Loucy (cell line): ENCODE results near the gene WDR31.

ENCODE experiments used
- H2AFZ ChIP-seq: fragments of 200-600 bp; sonication (generic); 2 replicates; pipeline ENCODE4 v1.6.0; 2016; ENCODE audit warnings: antibody characterized with exemption, mild to moderate bottlenecking, low read length, moderate library complexity
- H3F3A ChIP-seq: fragments of 200-600 bp; 2 replicates; pipeline ENCODE4 v1.6.0; 2016; ENCODE audit warnings: antibody characterized with exemption, low read depth, mild to moderate bottlenecking
- H3K27me3 ChIP-seq: fragments of 200-600 bp; sonication (generic); 2 replicates; pipeline ENCODE4 v1.6.1; 2014; ENCODE audit warnings: low read length, mild to moderate bottlenecking; ENCODE audit not compliant: insufficient read depth, poor library complexity, severe bottlenecking
- H3K36me3 ChIP-seq: fragments of 200-600 bp; sonication (generic); 2 replicates; pipeline ENCODE4 v1.6.1; 2016; ENCODE audit warnings: low read length; ENCODE audit not compliant: insufficient read depth
- H3K4me1 ChIP-seq: fragments of 200-600 bp; sonication (generic); 2 replicates; pipeline ENCODE4 v1.5.1; 2014; ENCODE audit warnings: low read length, mild to moderate bottlenecking; ENCODE audit not compliant: insufficient read depth, poor library complexity, severe bottlenecking
- H3K4me2 ChIP-seq: fragments of 200-600 bp; sonication (generic); 2 replicates; pipeline ENCODE4 v1.6.0; 2014; ENCODE audit warnings: antibody characterized with exemption, low read length, low read depth, mild to moderate bottlenecking; ENCODE audit not compliant: poor library complexity, severe bottlenecking
- H3K4me3 ChIP-seq: fragments of 200-600 bp; sonication (generic); 2 replicates; pipeline ENCODE4 v1.5.1; 2014; ENCODE audit warnings: low read length, mild to moderate bottlenecking, mixed read lengths; ENCODE audit not compliant: poor library complexity, severe bottlenecking
- H3K79me2 ChIP-seq: fragments of 200-600 bp; sonication (generic); 2 replicates; pipeline ENCODE4 v1.6.1; 2014; ENCODE audit warnings: low read length; ENCODE audit not compliant: insufficient read depth
- H3K9ac ChIP-seq: fragments of 200-600 bp; sonication (generic); 2 replicates; pipeline ENCODE4 v1.6.0; 2014; ENCODE audit warnings: mild to moderate bottlenecking, low read depth, low read length, moderate library complexity; ENCODE audit not compliant: poor library complexity, severe bottlenecking
- H3K9me2 ChIP-seq: fragments of 200-600 bp; sonication (generic); replicated peaks from 2 replicates; pipeline ENCODE4 v1.6.1; 2016; ENCODE audit warnings: low read depth, low read length, mixed read lengths
- H3K9me3 ChIP-seq: fragments of 200-600 bp; sonication (generic); 2 replicates; pipeline ENCODE4 v1.6.1; 2014; ENCODE audit warnings: mild to moderate bottlenecking, antibody characterized with exemption, low read length, low read depth; ENCODE audit not compliant: insufficient read depth
- H4K20me1 ChIP-seq: fragments of 200-600 bp; sonication (generic); 2 replicates; pipeline ENCODE4 v1.6.0; 2014; ENCODE audit warnings: antibody characterized with exemption, low read length, mild to moderate bottlenecking; ENCODE audit not compliant: insufficient read depth, poor library complexity, severe bottlenecking
- EZH2phosphoT487 ChIP-seq: fragments of 200-600 bp; IDR thresholded peaks from 2 replicates; pipeline ENCODE4 v1.6.1; 2018; ENCODE audit warnings: antibody characterized with exemption, mild to moderate bottlenecking, moderate library complexity, borderline replicate concordance
- TF ChIP-seq, protein P1 (sequence below): fragments of 200-600 bp; sonication (generic); conservative IDR thresholded peaks from 2 replicates; pipeline ENCODE4 v1.5.1; 2014; ENCODE audit warnings: mild to moderate bottlenecking, antibody characterized with exemption, low read length

WDR31 gene

DNA sequence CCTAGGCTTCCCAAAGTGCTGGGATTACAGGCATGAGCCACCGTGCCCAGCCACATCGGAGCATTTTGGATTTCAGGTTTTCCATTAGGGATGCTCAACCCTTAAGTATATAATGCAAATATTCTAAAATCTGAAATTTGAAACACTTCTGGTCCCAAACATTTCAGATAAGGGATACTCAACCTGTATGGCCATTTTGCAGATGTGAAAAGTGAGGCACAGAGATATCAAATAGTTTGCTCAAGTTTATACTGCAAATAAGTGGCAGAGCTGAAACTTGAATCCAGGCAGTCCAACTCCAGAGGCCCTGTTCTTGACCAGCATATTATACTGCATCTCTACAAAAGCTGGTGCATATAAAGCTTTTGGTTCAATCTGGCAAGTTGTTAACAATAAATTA lies 2.4 kb downstream of the WDR31 start:
- no peak overlapping the region for H3K4me3 ChIP-seq
- H3K79me2 ChIP-seq, result no peaks in the 10 kb centered on the region
- TF ChIP-seq, protein P1, sequence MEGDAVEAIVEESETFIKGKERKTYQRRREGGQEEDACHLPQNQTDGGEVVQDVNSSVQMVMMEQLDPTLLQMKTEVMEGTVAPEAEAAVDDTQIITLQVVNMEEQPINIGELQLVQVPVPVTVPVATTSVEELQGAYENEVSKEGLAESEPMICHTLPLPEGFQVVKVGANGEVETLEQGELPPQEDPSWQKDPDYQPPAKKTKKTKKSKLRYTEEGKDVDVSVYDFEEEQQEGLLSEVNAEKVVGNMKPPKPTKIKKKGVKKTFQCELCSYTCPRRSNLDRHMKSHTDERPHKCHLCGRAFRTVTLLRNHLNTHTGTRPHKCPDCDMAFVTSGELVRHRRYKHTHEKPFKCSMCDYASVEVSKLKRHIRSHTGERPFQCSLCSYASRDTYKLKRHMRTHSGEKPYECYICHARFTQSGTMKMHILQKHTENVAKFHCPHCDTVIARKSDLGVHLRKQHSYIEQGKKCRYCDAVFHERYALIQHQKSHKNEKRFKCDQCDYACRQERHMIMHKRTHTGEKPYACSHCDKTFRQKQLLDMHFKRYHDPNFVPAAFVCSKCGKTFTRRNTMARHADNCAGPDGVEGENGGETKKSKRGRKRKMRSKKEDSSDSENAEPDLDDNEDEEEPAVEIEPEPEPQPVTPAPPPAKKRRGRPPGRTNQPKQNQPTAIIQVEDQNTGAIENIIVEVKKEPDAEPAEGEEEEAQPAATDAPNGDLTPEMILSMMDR, result no peak
- no peak for TF ChIP-seq EZH2phosphoT487
- no peaks in the 10 kb centered on the region for H3K9me2 ChIP-seq
- H3K9ac ChIP-seq, result no peak overlapping the region
- H3K4me2 ChIP-seq, result no peak overlapping the region
- no peaks in the 10 kb centered on the region for H3K9me3 ChIP-seq
- no peaks in the 10 kb centered on the region for H3K27me3 ChIP-seq
- no peaks in the 10 kb centered on the region for H3F3A ChIP-seq
- H4K20me1 ChIP-seq, result no peaks in the 10 kb centered on the region
- no peaks in the 10 kb centered on the region for H3K36me3 ChIP-seq
- peaks cover 21% of the 10 kb centered on the region for H3K4me1 ChIP-seq
- H2AFZ ChIP-seq, result no peak overlapping the region

GRCh38 chr9:113331780-113332179 lies 8.3 kb downstream of the WDR31 start:
- H3K4me3 ChIP-seq, result no peak overlapping the region
- no peaks in the 10 kb centered on the region for H3K79me2 ChIP-seq
- H3K27me3 ChIP-seq, result no peaks in the 10 kb centered on the region
- H3K4me2 ChIP-seq, result no peak overlapping the region
- no peaks in the 10 kb centered on the region for H3K36me3 ChIP-seq
- H3K9me3 ChIP-seq, result no peaks in the 10 kb centered on the region
- H4K20me1 ChIP-seq, result no peaks in the 10 kb centered on the region
- H3K9ac ChIP-seq, result no peak overlapping the region
- no peaks in the 10 kb centered on the region for H3K4me1 ChIP-seq
- TF ChIP-seq EZH2phosphoT487, result no peak
- TF ChIP-seq, protein P1, result no peak
- no peak overlapping the region for H2AFZ ChIP-seq
- no peaks in the 10 kb centered on the region for H3K9me2 ChIP-seq
- H3F3A ChIP-seq, result no peaks in the 10 kb centered on the region

DNA sequence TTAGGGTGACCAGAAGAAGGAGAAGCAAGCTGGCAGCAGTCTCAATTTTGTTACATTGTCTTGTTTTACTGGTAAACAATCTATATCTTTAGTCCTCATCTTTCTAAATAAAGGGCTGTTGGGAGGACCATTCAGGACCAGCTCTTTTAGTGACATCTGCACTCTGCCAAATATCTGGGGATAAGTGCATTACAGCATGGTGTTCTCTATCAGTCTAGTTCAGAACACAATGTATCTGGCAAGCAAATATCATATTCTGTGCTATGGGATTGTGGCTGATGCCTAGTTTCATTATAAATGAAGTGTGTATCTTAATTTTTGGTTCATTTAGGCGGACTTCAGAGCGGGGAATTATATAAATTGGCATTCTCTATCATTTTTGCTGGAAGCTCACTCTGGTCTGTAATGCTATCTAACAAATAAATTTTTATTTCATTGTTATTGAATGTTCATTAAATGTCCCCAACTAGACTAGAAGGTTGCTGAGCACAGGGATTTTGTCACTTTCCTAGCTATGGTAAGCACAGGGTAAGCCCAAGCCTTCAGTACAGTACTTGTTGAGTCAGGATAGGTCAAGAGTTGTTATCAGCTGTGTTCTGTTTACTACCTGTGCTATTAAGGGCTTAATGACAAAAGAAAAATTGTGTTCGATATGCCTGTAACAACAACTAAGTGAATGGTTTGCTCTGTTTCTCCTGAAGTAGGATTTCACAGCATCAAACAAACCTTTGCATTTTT lies 11.9 kb downstream of the WDR31 start:
- no peak overlapping the region for H3K4me3 ChIP-seq
- no peak for TF ChIP-seq EZH2phosphoT487
- TF ChIP-seq, protein P1, result no peak
- H3K9ac ChIP-seq, result no peak overlapping the region
- H2AFZ ChIP-seq, result no peak overlapping the region
- no peak overlapping the region for H3K4me2 ChIP-seq
- no peaks in the 10 kb centered on the region for H3F3A ChIP-seq
- H3K9me2 ChIP-seq, result no peaks in the 10 kb centered on the region
- H3K4me1 ChIP-seq, result no peaks in the 10 kb centered on the region
- no peaks in the 10 kb centered on the region for H3K36me3 ChIP-seq
- H4K20me1 ChIP-seq, result no peaks in the 10 kb centered on the region
- H3K79me2 ChIP-seq, result no peaks in the 10 kb centered on the region
- no peaks in the 10 kb centered on the region for H3K9me3 ChIP-seq
- no peaks in the 10 kb centered on the region for H3K27me3 ChIP-seq
